H1 (cell line): ENCODE data around the gene SPTLC3. TPM values are rescaled to one million over a fixed set of nuclear protein-coding genes. Genes with fewer than 3 reads are reported as not detected.

Experiments used
- BRCA1 ChIP-seq: IDR thresholded peaks from 2 replicates; pipeline ENCODE4 v1.6.1; 2012; ENCODE audit warnings: low read depth, low read length, improper control_type of control experiment
- CREB1 ChIP-seq: IDR thresholded peaks from 2 replicates; pipeline ENCODE4 v1.6.1; 2012; ENCODE audit warnings: inconsistent platforms
- NANOG ChIP-seq: IDR thresholded peaks from 2 replicates; pipeline ENCODE4 v1.6.1; 2011; ENCODE audit warnings: low read length, low read depth, mild to moderate bottlenecking, inconsistent platforms; ENCODE audit not compliant: insufficient read depth, poor library complexity, severe bottlenecking
- POLR2AphosphoS5 ChIP-seq: IDR thresholded peaks from 2 replicates; pipeline ENCODE4 v1.6.1; 2011; ENCODE audit warnings: low read depth, low read length
- RFX5 ChIP-seq: IDR thresholded peaks from 2 replicates; pipeline ENCODE4 v1.6.1; 2011; ENCODE audit warnings: low read depth, low read length, improper control_type of control experiment, borderline replicate concordance
- TCF12 ChIP-seq: IDR thresholded peaks from 2 replicates; pipeline ENCODE4 v1.6.1; 2011; ENCODE audit warnings: low read depth, mild to moderate bottlenecking, low read length
- YY1 ChIP-seq: IDR thresholded peaks from 2 replicates; pipeline ENCODE4 v1.6.1; 2011; ENCODE audit warnings: low read depth, mild to moderate bottlenecking, low read length
- polyA plus RNA-seq, 7 experiments: library from polyadenylated mRNA; depleted of rRNA in 3 of 7; stranded (reverse) in 5 of 7; unstranded in 2 of 7; fragments of >200 nt in 5 of 7; fragments of 200-250 nt in 2 of 7; gene quantifications; 1 replicate in 5 of 7; 2 replicates in 1 of 7; 4 replicates in 1 of 7; pipeline versions ENCODE4 v1.2.1 to v1.2.3, GENCODE V29; 2011 to 2013; ENCODE audit warnings: missing spikeins in 2 of 7, mixed read lengths in 2 of 7
- total RNA-seq: library from RNA; stranded (reverse); fragmentation: NEBNext Ultra II Directional; extraction: Animal tissue kit (Norgen Biotek cat#: 25700); gene quantifications from 2 replicates; pipeline ENCODE4 v1.2.1, GENCODE V29; 2021
- TF ChIP-seq, protein P1 (sequence below): fragments of 300-600 bp; sonication (generic); IDR thresholded peaks from 2 replicates; pipeline ENCODE4 v1.7.1; 2012; ENCODE audit warnings: low read length, moderate library complexity, mild to moderate bottlenecking, inconsistent platforms; ENCODE audit not compliant: insufficient replicate concordance
- TF ChIP-seq, protein P2 (sequence below): IDR thresholded peaks from 2 replicates; pipeline ENCODE4 v1.6.1; 2011; ENCODE audit warnings: low read length, improper control_type of control experiment

SPTLC3 gene
- total and polyA plus RNA-seq, 2 of the 8 experiments (the other 6 are each of a cell fraction or from before 2014, with no cell fraction given): 0.23 to 0.82 TPM

DNA sequence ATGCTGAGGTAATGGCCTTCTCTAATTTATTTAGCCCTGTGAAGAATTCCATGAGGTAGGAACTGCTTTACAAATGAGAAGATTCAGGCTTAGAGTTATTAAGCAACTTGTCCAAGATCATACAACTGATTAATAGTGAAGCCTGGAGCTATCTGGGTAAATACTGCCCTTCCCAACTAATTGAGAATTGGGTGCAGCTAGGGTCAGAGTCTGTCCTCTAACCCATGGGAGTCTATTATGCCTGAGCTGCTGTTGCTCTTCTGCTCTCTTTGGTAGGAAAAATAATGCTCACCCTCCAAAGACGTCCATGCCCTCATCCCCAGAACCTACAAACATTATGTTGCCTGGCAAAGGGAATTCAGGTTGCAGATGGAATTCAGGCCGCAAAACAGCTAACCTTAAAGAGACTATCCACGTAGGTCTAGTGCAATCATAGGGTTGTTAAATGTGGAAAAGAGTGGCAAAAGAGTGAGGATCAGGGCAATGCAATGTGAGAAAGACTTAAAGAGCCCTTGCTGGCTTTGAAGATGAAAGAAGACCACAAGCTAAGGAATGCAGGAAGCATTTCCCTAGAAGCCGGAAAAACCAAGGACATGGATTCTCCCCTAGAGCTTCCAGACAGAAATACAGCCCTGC, 90.1 kb downstream of the SPTLC3 start (continued):
- TF ChIP-seq, protein P1, sequence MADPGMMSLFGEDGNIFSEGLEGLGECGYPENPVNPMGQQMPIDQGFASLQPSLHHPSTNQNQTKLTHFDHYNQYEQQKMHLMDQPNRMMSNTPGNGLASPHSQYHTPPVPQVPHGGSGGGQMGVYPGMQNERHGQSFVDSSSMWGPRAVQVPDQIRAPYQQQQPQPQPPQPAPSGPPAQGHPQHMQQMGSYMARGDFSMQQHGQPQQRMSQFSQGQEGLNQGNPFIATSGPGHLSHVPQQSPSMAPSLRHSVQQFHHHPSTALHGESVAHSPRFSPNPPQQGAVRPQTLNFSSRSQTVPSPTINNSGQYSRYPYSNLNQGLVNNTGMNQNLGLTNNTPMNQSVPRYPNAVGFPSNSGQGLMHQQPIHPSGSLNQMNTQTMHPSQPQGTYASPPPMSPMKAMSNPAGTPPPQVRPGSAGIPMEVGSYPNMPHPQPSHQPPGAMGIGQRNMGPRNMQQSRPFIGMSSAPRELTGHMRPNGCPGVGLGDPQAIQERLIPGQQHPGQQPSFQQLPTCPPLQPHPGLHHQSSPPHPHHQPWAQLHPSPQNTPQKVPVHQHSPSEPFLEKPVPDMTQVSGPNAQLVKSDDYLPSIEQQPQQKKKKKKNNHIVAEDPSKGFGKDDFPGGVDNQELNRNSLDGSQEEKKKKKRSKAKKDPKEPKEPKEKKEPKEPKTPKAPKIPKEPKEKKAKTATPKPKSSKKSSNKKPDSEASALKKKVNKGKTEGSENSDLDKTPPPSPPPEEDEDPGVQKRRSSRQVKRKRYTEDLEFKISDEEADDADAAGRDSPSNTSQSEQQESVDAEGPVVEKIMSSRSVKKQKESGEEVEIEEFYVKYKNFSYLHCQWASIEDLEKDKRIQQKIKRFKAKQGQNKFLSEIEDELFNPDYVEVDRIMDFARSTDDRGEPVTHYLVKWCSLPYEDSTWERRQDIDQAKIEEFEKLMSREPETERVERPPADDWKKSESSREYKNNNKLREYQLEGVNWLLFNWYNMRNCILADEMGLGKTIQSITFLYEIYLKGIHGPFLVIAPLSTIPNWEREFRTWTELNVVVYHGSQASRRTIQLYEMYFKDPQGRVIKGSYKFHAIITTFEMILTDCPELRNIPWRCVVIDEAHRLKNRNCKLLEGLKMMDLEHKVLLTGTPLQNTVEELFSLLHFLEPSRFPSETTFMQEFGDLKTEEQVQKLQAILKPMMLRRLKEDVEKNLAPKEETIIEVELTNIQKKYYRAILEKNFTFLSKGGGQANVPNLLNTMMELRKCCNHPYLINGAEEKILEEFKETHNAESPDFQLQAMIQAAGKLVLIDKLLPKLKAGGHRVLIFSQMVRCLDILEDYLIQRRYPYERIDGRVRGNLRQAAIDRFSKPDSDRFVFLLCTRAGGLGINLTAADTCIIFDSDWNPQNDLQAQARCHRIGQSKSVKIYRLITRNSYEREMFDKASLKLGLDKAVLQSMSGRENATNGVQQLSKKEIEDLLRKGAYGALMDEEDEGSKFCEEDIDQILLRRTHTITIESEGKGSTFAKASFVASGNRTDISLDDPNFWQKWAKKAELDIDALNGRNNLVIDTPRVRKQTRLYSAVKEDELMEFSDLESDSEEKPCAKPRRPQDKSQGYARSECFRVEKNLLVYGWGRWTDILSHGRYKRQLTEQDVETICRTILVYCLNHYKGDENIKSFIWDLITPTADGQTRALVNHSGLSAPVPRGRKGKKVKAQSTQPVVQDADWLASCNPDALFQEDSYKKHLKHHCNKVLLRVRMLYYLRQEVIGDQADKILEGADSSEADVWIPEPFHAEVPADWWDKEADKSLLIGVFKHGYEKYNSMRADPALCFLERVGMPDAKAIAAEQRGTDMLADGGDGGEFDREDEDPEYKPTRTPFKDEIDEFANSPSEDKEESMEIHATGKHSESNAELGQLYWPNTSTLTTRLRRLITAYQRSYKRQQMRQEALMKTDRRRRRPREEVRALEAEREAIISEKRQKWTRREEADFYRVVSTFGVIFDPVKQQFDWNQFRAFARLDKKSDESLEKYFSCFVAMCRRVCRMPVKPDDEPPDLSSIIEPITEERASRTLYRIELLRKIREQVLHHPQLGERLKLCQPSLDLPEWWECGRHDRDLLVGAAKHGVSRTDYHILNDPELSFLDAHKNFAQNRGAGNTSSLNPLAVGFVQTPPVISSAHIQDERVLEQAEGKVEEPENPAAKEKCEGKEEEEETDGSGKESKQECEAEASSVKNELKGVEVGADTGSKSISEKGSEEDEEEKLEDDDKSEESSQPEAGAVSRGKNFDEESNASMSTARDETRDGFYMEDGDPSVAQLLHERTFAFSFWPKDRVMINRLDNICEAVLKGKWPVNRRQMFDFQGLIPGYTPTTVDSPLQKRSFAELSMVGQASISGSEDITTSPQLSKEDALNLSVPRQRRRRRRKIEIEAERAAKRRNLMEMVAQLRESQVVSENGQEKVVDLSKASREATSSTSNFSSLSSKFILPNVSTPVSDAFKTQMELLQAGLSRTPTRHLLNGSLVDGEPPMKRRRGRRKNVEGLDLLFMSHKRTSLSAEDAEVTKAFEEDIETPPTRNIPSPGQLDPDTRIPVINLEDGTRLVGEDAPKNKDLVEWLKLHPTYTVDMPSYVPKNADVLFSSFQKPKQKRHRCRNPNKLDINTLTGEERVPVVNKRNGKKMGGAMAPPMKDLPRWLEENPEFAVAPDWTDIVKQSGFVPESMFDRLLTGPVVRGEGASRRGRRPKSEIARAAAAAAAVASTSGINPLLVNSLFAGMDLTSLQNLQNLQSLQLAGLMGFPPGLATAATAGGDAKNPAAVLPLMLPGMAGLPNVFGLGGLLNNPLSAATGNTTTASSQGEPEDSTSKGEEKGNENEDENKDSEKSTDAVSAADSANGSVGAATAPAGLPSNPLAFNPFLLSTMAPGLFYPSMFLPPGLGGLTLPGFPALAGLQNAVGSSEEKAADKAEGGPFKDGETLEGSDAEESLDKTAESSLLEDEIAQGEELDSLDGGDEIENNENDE: no peak
- no peak for TF ChIP-seq TCF12
- TF ChIP-seq, protein P2, sequence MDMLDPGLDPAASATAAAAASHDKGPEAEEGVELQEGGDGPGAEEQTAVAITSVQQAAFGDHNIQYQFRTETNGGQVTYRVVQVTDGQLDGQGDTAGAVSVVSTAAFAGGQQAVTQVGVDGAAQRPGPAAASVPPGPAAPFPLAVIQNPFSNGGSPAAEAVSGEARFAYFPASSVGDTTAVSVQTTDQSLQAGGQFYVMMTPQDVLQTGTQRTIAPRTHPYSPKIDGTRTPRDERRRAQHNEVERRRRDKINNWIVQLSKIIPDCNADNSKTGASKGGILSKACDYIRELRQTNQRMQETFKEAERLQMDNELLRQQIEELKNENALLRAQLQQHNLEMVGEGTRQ: no peak
- TF ChIP-seq NANOG: no peak
- no peak for TF ChIP-seq BRCA1
- no peak for TF ChIP-seq RFX5
- no peak for TF ChIP-seq CREB1
- TF ChIP-seq POLR2AphosphoS5: no peak
- TF ChIP-seq YY1: no peak
